ENCODE measurements around the gene TNKS1BP1. TPM values are rescaled to one million over a fixed set of nuclear protein-coding genes. Genes with fewer than 3 reads are reported as not detected.
A peak's percentile ranks its signal among the peaks of the same experiment; 100 is the strongest.

Gene TNKS1BP1
- total and polyA plus RNA-seq, 4 donors, result 35.2 to 184 (median 165) TPM

DNA sequence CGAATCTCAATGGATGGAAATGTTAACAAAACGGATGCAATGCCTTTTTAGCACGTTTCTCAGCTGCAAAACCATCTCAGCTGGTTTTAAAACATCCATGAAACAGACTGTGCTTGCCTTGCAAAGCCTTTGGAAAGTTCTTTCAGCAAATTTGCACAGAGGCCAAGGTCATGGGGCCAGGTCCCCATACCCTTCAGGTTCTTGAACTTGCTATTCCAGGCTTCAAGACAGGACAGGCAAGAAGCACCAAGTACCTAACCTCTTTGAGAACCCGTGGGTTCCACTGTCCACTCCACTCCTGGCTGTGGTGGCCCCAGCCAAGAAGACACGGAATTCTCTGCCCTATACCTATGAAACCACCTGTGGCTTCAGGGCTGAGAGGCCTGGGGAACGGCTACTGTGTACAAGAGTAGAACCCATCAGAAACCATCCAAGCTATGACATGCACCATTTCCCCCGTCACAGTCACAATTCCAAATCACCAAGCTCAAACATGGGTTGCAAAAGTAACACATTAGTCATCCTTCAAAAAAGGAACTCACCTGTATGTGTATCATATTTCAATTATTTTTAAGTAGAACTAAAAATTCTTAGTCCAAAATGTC lies 17.0 kb downstream of the TNKS1BP1 start:
- DNase-seq, result no peak
- no peaks in the 10 kb centered on the region for H3K4me1 ChIP-seq (ENCODE audit: control insufficient read depth in 1 of 2, insufficient read depth in 2 of 2, low read length in 2 of 2)
- intact Hi-C loops (cut with DNase I), result no loop called here

DNA sequence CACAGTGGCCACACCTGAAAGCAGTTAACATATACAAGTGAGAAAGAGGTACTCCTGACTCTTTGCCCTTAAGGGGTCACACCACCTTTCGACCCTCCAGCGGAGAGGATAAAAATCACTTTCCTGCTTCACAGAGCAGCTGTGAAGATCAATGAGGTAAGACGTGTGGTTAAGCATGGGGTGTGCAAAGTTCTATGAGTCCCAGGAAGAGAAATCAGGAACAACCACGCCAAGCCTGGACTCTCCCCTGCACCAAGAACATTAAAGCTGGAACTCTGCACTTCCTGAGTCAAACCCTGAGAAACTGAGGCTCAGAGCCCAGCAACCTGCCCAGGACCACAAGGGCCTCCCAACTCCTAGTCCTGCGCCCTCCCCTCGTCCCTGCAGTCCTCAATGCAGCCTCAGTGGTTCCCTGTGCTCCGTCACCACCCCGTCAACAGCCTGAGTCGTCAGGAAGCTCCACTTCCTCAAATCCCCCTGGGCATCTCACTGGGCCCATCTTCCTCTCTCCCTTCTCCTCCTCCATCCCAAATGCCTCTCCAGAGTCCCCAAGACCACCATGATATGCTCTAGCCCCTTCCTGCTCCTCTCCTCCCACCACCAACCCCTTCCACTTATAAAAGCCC lies 17.7 kb downstream of the TNKS1BP1 start:
- ATAC-seq (ENCODE audit: low FRiP score) (no peak), DNase-seq (peak in 1 of 2 donors; percentile 61)
- H3K4me1 ChIP-seq (ENCODE audit: control insufficient read depth in 1 of 2, insufficient read depth in 2 of 2, low read length in 2 of 2), result no peaks in the 10 kb centered on the region
- H3K27ac ChIP-seq (ENCODE audit: low read depth in 1 of 2, low read length in 2 of 2), result no peak overlapping the region
- H3K36me3 ChIP-seq (ENCODE audit: control insufficient read depth in 1 of 2, insufficient read depth in 2 of 2, low read length in 1 of 2), result peaks cover 0 to 8% of the 10 kb centered on the region in 2 donors
- H3K27me3 ChIP-seq (ENCODE audit: control insufficient read depth in 1 of 2, insufficient read depth in 2 of 2, low read length in 1 of 2), result no peaks in the 10 kb centered on the region
- H3K9me3 ChIP-seq (ENCODE audit: control insufficient read depth, low read length), result no peaks in the 10 kb centered on the region
- intact Hi-C loops (cut with DNase I), result no loop called here
- H3K4me3 ChIP-seq (ENCODE audit: low read length in 2 of 2), result no peak overlapping the region
- WGBS, 2 donors, result 84 to 86% methylated on average over 9 of the region's 9 CpGs

More for the DNA sequence above, 17.0 kb downstream of the TNKS1BP1 start:
- Histone ChIP-seq H3K27ac (ENCODE audit: low read depth in 1 of 2, low read length in 2 of 2) (no peak overlapping the region), H3K9me3 (ENCODE audit: control insufficient read depth, low read length) (no peaks in the 10 kb centered on the region), H3K4me3 (ENCODE audit: low read length in 2 of 2) (no peak overlapping the region), H3K27me3 (ENCODE audit: control insufficient read depth in 1 of 2, insufficient read depth in 2 of 2, low read length in 1 of 2) (no peaks in the 10 kb centered on the region), H3K36me3 (ENCODE audit: control insufficient read depth in 1 of 2, insufficient read depth in 2 of 2, low read length in 1 of 2) (peaks cover 0 to 6% of the 10 kb centered on the region in 2 donors)
- 81 to 87% methylated on average over 7 of the region's 7 CpGs for WGBS, 2 donors
- ATAC-seq (ENCODE audit: low FRiP score), result no peak

DNA sequence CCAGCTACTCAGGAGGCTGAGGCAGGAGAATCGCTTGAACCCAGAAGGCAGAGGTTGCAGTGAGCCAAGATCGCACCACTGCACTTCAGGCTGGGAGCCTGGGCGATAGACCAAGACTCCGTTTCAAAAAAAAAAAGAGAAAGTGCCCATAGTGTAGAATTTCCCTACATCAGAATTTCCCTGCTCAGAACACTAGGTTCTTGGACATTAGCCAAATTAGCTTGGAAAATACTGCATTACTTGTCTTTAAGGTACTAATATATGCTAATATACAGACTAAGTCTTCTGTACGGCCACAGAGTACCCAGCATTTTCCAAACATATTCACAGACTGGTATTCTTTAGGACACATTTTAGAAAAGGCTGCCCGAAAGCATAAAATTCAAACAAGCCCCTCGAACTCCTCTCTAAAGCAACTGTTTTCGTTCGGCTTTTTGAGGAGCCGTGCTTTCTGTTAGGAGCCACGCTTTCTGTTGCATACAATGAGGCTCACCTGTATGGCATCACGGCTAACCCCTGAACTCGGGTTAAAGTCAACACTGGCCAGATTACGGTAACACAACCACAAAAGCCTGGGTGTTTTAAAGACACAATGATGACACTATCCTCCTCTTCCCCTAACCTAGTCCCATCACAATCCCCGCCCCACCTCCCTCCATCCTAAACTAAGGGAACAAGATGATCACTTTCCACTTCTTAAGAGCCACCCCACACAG lies 18.4 kb downstream of the TNKS1BP1 start:
- H3K27ac ChIP-seq (ENCODE audit: low read depth in 1 of 2, low read length in 2 of 2), result no peak overlapping the region
- 79% methylated on average over 15 of the region's 15 CpGs for WGBS, 2 donors
- H3K4me1 ChIP-seq (ENCODE audit: control insufficient read depth in 1 of 2, insufficient read depth in 2 of 2, low read length in 2 of 2), result no peaks in the 10 kb centered on the region
- H3K9me3 ChIP-seq (ENCODE audit: control insufficient read depth, low read length), result no peaks in the 10 kb centered on the region
- no peak overlapping the region for H3K4me3 ChIP-seq (ENCODE audit: low read length in 2 of 2)
- no peaks in the 10 kb centered on the region for H3K27me3 ChIP-seq (ENCODE audit: control insufficient read depth in 1 of 2, insufficient read depth in 2 of 2, low read length in 1 of 2)
- ATAC-seq (ENCODE audit: low FRiP score) (no peak), DNase-seq (no peak)
- peaks cover 0 to 15% of the 10 kb centered on the region in 2 donors for H3K36me3 ChIP-seq (ENCODE audit: control insufficient read depth in 1 of 2, insufficient read depth in 2 of 2, low read length in 1 of 2)
- intact Hi-C loops (cut with DNase I), result no loop called here

DNA sequence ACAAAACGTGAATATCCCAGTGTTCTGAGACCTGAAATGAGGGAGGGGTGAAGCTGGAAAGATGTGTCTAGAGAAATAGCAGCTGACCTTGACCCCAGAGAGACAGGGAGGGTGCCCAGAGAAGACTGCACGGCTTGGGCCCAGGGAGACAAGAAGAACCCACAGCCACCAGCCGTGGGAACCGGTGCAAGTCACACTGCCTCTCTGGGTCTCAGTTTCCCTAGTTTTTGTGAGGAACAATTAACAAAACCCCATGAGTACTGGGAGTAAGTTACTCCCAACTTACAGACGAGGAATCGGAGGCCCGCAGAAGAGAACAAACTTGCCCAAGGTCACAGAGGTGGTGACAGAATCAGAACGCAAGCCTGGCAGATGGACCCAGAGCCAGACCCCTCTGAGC lies 19.2 kb downstream of the TNKS1BP1 start:
- no peaks in the 10 kb centered on the region for H3K4me1 ChIP-seq (ENCODE audit: control insufficient read depth in 1 of 2, insufficient read depth in 2 of 2, low read length in 2 of 2)
- H3K36me3 ChIP-seq (ENCODE audit: control insufficient read depth in 1 of 2, insufficient read depth in 2 of 2, low read length in 1 of 2), result peaks cover 3 to 23% of the 10 kb centered on the region in 2 donors
- WGBS, 2 donors, result 91 to 92% methylated on average over 8 of the region's 8 CpGs
- intact Hi-C loops (cut with DNase I), result no loop called here
- H3K9me3 ChIP-seq (ENCODE audit: control insufficient read depth, low read length), result no peaks in the 10 kb centered on the region
- ATAC-seq (ENCODE audit: low FRiP score), result no peak
- H3K27me3 ChIP-seq (ENCODE audit: control insufficient read depth in 1 of 2, insufficient read depth in 2 of 2, low read length in 1 of 2), result no peaks in the 10 kb centered on the region
- H3K4me3 ChIP-seq (ENCODE audit: low read length in 2 of 2), result no peak overlapping the region
- no peak for DNase-seq
- H3K27ac ChIP-seq (ENCODE audit: low read depth in 1 of 2, low read length in 2 of 2), result no peak overlapping the region

DNA sequence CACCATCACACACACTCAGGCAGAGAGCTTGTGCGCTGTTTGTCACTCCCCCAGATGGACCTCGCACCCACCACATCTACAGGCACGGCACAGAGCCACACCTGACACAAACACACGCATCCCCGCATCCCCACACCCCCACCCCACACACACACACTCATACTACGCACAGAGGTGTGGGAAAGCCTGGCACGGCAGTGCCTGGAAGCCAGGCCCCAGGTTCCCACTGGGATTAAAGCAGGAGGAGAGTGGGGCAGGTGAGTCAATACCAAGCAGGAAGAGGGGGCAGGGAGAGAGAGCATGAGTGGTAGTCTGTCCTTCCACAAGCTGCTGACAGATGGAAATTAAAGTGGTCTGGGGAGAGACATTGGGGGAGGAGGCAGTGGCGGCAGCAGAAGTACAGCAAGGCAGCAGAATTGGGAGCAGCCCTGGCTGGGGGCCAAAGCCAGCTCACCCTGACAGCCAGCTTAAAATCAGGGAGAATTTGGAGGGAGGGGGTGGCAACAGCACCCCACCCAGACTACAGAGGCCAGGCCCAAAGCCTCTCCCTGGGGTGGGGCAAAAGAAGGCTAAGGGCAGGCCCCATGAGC lies 20.7 kb downstream of the TNKS1BP1 start:
- ATAC-seq (ENCODE audit: low FRiP score) (no peak), DNase-seq (peak in 1 of 2 donors; percentile 49)
- Histone ChIP-seq H3K4me3 (ENCODE audit: low read length in 2 of 2) (no peak overlapping the region), H3K27ac (ENCODE audit: low read depth in 1 of 2, low read length in 2 of 2) (no peak overlapping the region), H3K4me1 (ENCODE audit: control insufficient read depth in 1 of 2, insufficient read depth in 2 of 2, low read length in 2 of 2) (no peaks in the 10 kb centered on the region), H3K9me3 (ENCODE audit: control insufficient read depth, low read length) (peaks cover 6% of the 10 kb centered on the region), H3K27me3 (ENCODE audit: control insufficient read depth in 1 of 2, insufficient read depth in 2 of 2, low read length in 1 of 2) (no peaks in the 10 kb centered on the region), H3K36me3 (ENCODE audit: control insufficient read depth in 1 of 2, insufficient read depth in 2 of 2, low read length in 1 of 2) (peaks cover 8 to 34% of the 10 kb centered on the region in 2 donors)
- intact Hi-C loops (cut with DNase I), result no loop called here
- WGBS, 2 donors, result 86% methylated on average over 8 of the region's 8 CpGs

DNA sequence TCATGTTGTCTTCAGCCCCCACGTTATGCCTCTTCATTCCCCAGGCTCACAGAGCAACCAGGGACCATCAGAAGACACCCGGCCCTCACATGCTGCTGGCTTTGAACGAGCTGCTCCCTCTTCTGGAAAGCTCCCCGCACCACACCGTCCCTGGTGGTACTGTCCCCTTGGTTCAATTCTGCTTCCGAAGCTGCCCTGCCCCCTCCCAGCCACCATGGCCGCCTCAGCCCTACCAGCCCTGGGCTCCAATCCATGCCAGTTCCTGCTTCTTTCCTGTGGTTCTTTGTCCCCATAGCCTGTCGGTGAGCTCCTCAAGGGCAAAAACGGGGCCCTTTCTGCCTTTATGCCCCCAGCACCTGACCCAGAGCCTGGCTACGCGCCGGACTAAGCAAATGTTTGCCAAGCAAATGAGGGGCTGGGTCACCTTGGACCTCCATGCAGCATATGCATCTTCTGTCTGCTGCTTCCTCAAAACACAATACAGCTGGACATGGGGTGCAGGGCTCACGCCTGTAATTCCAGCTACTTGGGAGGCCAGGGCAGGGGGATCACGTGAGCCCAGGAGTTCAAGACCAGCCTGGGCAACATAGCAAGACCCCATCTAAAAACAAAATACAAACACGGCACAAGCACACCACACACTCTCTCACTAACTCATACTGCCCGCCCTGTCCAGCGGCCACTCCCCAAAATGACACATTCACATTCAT lies 21.3 kb downstream of the TNKS1BP1 start:
- 84 to 87% methylated on average over 17 of the region's 17 CpGs for WGBS, 2 donors
- H3K4me3 ChIP-seq (ENCODE audit: low read length in 2 of 2), result no peak overlapping the region
- no peak for DNase-seq
- peaks cover 8 to 34% of the 10 kb centered on the region in 2 donors for H3K36me3 ChIP-seq (ENCODE audit: control insufficient read depth in 1 of 2, insufficient read depth in 2 of 2, low read length in 1 of 2)
- intact Hi-C loops (cut with DNase I), result no loop called here
- no peaks in the 10 kb centered on the region for H3K4me1 ChIP-seq (ENCODE audit: control insufficient read depth in 1 of 2, insufficient read depth in 2 of 2, low read length in 2 of 2)
- no peak for ATAC-seq (ENCODE audit: low FRiP score)
- H3K9me3 ChIP-seq (ENCODE audit: control insufficient read depth, low read length), result peaks cover 6% of the 10 kb centered on the region
- no peaks in the 10 kb centered on the region for H3K27me3 ChIP-seq (ENCODE audit: control insufficient read depth in 1 of 2, insufficient read depth in 2 of 2, low read length in 1 of 2)
- H3K27ac ChIP-seq (ENCODE audit: low read depth in 1 of 2, low read length in 2 of 2), result no peak overlapping the region

DNA sequence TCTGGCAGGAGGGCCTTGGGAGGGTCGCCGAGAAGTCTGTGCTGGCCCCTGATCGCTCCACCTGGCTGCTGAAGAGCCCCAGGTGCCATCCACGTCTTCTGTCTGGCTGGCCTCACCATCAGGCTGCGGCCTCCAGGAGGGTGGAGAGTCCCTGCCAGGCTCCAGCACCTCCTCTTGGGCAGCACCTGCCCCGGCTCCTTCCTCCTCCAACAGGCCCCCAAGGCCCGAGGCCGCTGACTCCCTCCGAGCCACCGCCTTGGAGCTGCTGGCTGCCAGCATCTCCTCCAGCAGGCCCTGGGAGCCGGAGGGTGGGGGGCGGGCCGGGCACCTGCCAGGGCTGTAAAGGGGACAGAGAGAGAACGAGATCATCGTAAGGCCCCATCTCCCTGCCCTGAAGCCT lies 22.3 kb downstream of the TNKS1BP1 start:
- peaks cover 6% of the 10 kb centered on the region for H3K9me3 ChIP-seq (ENCODE audit: control insufficient read depth, low read length)
- 93 to 96% methylated on average over 15 of the region's 15 CpGs for WGBS, 2 donors
- H3K36me3 ChIP-seq (ENCODE audit: control insufficient read depth in 1 of 2, insufficient read depth in 2 of 2, low read length in 1 of 2), result peaks cover 8 to 34% of the 10 kb centered on the region in 2 donors
- H3K4me3 ChIP-seq (ENCODE audit: low read length in 2 of 2), result no peak overlapping the region
- intact Hi-C loops (cut with DNase I), result no loop called here
- no peaks in the 10 kb centered on the region for H3K4me1 ChIP-seq (ENCODE audit: control insufficient read depth in 1 of 2, insufficient read depth in 2 of 2, low read length in 2 of 2)
- DNase-seq (no peak), ATAC-seq (ENCODE audit: low FRiP score) (no peak)
- H3K27me3 ChIP-seq (ENCODE audit: control insufficient read depth in 1 of 2, insufficient read depth in 2 of 2, low read length in 1 of 2), result no peaks in the 10 kb centered on the region
- H3K27ac ChIP-seq (ENCODE audit: low read depth in 1 of 2, low read length in 2 of 2), result no peak overlapping the region

DNA sequence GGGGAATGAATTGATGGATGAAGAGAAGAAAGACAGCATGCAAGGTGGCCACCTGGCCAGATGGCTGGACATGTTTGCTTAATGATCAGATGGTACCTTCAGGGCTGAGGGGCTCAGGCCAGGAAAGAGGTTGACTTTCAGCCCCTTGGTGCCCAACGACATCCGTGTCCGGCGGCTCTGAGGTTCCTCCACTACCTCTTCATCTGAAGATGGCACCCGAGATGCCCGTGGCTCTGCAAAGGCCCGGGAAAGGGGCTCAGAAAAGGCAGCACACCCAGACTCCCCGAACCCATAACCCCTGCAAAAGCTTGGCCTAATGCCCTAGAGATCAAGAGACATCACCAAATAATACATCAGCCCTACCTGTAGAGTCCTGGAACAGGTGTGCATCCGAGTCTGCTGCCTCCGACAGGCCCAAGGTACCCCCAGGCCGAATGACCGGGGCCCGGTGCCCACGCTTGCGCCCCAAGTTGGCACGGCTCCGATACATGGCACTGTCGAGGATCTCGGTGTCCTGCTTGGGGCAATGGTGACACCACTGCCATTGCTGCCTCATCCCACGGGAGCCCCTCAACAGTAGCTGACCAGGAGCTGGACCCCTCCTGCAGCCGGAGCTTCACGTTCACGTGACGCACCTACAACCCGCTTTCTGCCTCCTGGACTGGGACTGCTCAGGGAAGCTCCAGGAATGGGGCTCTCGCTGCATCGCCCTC lies 22.9 kb downstream of the TNKS1BP1 start:
- Histone ChIP-seq H3K4me1 (ENCODE audit: control insufficient read depth in 1 of 2, insufficient read depth in 2 of 2, low read length in 2 of 2) (no peaks in the 10 kb centered on the region), H3K9me3 (ENCODE audit: control insufficient read depth, low read length) (peaks cover 6% of the 10 kb centered on the region), H3K27ac (ENCODE audit: low read depth in 1 of 2, low read length in 2 of 2) (no peak overlapping the region), H3K4me3 (ENCODE audit: low read length in 2 of 2) (no peak overlapping the region), H3K27me3 (ENCODE audit: control insufficient read depth in 1 of 2, insufficient read depth in 2 of 2, low read length in 1 of 2) (no peaks in the 10 kb centered on the region), H3K36me3 (ENCODE audit: control insufficient read depth in 1 of 2, insufficient read depth in 2 of 2, low read length in 1 of 2) (peaks cover 8 to 34% of the 10 kb centered on the region in 2 donors)
- ATAC-seq (ENCODE audit: low FRiP score), result peak; percentile 2
- no peak for DNase-seq
- WGBS, 2 donors, result 97 to 98% methylated on average over 27 of the region's 27 CpGs
- intact Hi-C loops (cut with DNase I), result no loop called here

All from aorta (tissue), 5 donors.